ENCODE results near the gene CNIH1.
"Not testable (repeated sequence)": the region's sequence is repeated elsewhere in the genome, so short reads cannot be mapped to it uniquely, and the experiment has no call there.

CNIH1 gene

DNA sequence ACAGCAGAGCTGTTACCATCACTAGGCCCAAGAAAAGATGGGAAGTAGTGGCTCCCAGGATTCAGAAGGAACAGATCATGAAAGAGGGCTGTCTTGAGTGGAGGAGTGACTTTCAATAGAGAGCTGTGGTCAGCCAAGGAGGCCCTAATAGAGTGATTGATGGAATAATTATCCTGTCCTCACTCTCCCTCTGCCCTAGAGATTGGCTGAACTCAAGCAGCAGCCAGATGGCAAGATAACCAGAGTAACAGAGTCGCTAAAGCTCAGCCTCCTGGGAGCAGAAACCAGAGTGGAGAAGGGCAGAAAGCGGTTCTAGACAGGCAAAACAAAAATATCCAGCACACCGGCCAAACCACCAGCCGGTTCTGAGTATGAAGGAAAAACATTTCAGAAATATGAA lies 24.5 kb upstream of the CNIH1 start:
- no peak for DNase-seq

GRCh38 chr14:54462048-54462447 lies 20.9 kb upstream of the CNIH1 start:
- DNase-seq = no peak

DNA sequence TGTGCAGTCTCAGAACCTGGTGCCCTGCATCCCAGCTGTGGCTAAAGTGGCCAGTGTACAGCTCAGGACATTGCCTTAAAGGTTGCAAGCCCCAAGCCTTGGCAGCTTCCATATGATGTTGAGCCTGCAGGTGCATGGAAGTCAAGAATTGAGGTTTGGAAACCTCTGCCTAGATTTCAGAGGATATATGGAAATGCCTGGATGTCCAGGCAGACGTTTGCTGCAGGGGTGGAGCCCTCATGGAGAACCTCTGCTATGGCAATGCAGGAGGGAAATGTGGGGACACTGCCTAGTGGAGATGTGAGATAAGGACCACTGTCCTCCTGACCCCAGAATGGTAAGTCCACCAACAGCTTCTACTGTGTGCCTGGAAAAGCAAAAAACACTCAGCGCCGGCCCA lies 17.9 kb upstream of the CNIH1 start:
- no peak for DNase-seq

- DNase-seq = not testable (repeated sequence)
These were observed 17.4 kb upstream of the CNIH1 start for GRCh38 chr14:54458536-54458935.

- no peak for DNase-seq
These were observed 16.4 kb upstream of the CNIH1 start for GRCh38 chr14:54457609-54457996.

- not testable (repeated sequence) for DNase-seq
These were observed 15.8 kb upstream of the CNIH1 start for GRCh38 chr14:54456820-54457608.

- no peak for DNase-seq
These were observed 14.2 kb upstream of the CNIH1 start for GRCh38 chr14:54455363-54455762.

DNA sequence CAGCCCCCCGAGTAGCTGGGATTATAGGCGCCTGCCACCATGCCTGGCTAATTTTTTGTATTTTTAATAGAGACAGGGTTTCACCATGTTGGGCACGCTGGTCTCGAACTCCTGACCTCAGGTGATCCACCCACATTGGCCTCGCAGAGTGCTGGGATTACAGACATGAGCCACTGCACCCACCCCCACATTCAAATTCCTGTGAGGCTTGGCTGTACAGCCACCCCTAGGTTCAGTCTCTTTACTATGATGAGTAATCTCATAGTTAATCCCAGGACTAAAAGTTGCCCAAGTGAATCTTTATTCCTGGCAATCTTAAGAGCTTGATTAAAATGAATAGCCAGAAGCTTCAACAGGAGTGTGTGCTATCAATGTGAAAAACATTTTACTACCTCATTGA lies 12.8 kb upstream of the CNIH1 start:
- not testable (repeated sequence) for DNase-seq

- DNase-seq = no peak
These were observed 12.1 kb upstream of the CNIH1 start for GRCh38 chr14:54453252-54453651.

DNA sequence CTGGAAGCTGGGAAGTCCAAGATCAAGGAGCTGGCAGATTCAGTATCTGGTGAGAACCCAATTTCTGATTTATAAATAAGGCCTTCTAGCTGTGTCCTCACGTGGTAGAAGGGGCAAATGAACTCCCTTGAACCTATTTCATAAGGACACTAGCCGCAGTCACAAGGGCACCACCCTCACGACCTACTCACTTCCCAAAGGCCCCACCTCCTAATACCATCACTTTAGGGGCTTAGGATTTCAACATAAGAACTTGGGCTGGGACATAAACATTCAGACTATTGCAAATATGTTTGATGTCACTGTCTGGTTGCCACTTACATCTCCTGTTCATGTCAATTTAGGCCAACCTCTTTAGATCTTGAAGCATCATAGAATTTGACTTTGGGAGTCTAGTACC lies 10.8 kb upstream of the CNIH1 start:
- DNase-seq = no peak

GRCh38 chr14:54451121-54451601 lies 10.0 kb upstream of the CNIH1 start:
- no peak for DNase-seq

DNA sequence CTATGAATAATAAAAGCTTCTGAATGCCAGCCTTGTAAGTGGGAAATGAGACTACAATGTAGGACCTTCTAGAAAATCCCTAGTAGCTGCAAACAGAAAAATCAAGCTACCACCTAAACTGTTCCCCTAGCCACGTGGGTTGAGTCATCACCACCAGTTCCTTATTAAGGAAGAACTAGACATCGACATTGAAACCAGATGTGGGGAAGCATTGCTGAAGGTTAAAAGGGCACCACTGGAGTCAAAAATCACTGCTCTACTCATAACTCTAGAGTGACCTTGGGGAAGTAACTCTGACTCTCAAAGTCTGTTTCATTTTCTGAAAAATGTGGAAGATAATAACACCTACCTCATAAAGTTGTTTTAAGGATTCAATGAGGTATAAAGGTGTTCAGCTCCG lies 9.4 kb upstream of the CNIH1 start:
- DNase-seq = no peak

DNA sequence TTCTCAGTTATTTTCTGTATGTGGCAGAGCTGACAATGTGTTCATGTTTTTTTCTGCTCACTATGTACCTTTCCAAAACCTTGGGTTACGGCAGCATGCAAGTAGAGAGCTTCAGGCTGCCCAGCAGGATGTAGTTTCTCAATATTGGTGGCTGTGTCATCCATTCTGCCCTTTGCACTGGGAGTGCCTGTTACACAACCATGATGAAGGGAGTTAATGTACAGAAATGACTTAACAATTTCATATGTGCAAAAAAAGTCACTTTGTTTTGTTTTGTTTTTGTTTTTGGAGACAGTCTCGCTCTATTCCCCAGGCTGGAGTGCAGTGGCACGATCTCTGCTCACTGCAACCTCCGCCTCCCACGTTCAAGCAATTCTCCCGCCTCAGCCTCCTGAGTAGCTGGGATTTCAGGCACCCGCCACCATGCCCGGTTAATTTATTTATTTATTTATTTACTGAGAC lies 6.1 kb upstream of the CNIH1 start:
- DNase-seq = no peak

DNA sequence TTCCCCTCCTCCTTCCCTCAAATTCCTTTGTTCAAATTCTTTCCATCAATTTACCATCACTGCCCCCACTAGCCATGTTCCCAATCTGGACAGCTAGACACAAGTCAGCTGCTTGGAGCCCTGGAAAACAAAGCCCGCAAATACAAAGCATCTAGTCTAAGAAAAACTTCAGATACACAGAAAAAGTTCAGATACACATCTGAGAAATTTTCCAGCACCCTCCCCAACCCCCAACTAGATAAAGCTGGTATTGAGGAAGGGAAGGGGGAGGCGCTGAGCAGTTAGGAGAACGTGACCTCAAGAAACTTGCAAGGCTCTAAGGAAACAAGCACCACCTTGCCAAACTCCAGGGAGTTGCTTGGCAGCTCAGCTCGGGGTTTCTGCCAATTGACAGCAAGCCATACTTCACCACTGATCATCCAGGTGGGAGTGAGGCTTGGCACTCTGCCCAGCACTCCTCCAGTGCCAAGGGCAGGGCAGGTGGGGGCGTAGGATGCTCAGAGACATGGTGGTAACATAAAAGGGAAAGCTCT lies 5.1 kb upstream of the CNIH1 start:
- DNase-seq = no peak

DNA sequence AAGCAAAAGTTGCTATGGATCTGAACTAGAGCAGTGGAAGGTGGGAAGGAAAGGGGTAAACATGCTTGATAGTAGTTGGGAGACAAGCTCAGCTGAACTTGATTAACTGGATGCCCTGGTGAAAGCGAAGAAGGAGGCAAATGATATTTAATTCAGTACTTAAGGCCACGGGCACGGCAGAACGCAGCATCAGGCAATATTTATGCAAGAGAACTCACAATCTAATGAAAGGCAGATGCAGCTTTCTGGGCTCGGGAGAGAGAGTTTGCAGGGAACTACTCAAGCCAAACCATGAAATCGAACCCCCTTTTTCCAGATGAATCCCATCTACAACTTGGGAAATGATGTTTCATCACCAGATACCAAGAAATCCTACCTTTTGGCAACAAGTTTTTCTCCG lies 3.5 kb upstream of the CNIH1 start:
- DNase-seq = no peak

DNA sequence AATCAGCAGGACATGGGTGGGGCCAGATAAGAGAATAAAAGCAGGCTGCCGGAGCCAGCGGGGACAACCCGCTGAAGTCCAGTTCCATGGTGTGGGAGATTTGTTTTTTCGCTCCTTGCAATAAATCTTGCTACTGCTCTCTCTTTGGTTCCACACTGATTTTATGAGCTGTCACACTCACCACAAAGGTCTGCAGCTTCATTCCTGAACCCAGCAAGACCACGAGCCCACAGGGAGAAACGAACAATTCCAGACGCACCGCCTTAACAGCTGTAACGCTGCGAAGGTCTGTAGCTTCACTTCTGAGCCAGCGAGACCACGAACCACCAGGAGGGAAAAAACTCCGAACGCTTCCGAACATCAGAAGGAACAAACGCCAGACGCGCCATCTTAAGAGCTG lies 2.8 kb upstream of the CNIH1 start:
- no peak for DNase-seq

DNA sequence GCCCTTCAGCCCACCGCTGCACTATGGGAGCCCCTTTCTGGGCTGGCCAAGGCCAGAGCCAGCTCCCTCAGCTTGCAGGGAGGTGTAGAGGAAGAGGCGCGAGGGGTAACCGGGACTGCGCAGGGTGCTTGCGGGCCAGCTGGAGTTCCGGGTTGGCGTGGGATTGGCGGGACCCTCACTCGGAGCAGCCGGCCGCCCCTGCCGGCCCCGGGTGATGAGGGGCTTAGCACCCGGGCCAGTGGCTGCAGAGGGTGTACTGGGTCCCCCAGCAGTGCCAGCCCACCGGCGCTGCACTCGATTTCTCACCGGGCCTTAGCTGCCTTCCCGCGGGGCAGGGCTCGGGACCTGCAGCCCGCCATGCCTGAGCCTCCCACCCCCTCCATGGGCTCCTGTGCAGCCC lies 1.8 kb upstream of the CNIH1 start:
- DNase-seq = not testable (repeated sequence)

DNA sequence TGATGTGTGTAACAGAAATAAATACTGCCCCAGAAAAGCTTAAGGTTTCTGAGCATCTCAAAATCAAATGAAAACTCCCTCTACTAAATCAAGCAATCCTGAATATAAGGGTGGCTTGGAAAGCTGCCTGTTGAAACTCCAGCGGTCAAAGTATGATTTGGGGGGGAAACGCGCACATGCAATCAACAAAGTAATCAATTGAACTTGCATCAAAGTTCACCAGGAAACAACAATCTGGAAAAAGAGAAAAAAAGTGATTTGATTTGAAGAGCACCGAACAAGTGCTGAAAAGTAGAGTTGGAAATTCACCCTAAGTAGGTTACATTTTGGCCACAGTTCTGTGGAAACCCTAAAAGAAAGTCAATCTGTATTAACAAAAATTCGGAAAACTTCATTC lies 700 bp downstream of the CNIH1 start:
- DNase-seq = no peak

GRCh38 chr14:54440037-54440436 lies 1.1 kb downstream of the CNIH1 start:
- DNase-seq = no peak

DNA sequence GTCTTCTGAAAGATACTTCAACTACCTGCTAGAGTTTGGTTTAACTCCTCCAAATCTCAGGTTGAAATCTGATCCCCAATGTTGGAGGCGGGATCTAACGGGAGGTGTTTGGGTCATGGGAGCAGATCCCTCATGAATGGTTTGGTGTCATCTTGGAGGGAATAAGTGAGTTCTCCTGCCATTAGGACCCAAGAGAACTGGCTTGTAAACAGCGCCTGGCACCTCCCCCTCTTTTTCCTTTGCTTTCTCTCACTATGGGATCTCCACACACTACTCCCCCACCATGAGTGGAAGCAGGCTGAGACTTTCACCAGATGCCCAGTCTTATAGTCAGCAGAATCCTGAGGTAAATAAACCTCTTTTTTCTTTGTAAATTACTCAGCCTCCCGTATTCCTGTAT lies 2.5 kb downstream of the CNIH1 start:
- no peak for DNase-seq

DNA sequence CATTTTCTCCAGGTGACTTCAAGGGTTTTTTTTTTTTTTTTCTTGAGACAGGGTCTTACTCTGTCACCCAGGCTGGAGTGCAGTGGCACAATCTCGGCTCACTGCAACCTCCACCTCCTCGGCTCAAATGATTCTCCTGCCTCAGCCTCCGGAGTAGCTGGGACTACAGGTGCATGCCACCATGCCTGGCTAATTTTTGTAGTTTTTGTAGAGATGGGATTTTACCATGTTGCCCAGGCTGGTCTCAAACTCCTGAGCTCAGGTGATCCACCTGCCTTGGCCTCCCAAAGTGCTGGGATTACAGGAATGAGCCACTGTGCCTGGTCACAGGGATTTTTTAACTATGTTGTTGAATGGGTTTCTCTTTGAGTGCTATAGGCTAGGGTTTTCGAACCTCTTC lies 3.2 kb downstream of the CNIH1 start:
- not testable (repeated sequence) for DNase-seq

DNA sequence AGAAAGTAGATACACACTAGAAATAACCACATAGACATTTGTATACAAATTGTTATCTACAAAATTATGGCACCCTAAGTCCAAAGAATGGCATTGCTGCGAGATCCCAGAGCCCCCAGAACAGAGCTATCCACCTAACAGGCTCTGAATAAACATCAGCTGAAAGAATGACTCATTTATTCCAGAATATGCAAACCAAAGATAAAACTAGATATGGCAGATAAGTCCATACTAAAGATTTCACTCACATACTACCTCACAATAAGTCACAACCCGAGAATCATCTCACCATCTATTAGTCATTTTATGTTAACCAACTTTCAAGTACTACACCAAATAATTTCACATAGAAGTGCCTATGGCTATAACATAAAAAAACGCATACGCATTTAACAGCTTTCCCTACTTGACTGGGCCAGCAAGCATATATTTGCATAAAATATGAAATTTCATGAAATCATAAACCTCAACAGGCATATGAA lies 5.6 kb downstream of the CNIH1 start:
- peak in 1 of 2 donors; percentile 3 for DNase-seq

GRCh38 chr14:54428527-54428926 lies 12.6 kb downstream of the CNIH1 start:
- DNase-seq = no peak

GRCh38 chr14:54427871-54428270 lies 13.3 kb downstream of the CNIH1 start:
- no peak for DNase-seq
